HepG2 (cell line): ENCODE measurements around the gene TBCD. TPM values are rescaled to one million over a fixed set of nuclear protein-coding genes. Genes with fewer than 3 reads are reported as not detected.

Experiments
- AGO2 ChIP-seq: fragments of 200-400 bp; formaldehyde crosslinking; optimal IDR thresholded peaks from 2 replicates; pipeline ENCODE3; 2017; ENCODE audit warnings: mild to moderate bottlenecking, low read depth, low read length, moderate library complexity
- AKAP8 ChIP-seq: sonication (generic); formaldehyde crosslinking; IDR thresholded peaks from 2 replicates; pipeline ENCODE4 v1.5.1; 2020; ENCODE audit warnings: mild to moderate bottlenecking, missing genetic modification reagents
- CERS6 ChIP-seq: sonication (generic); formaldehyde crosslinking; IDR thresholded peaks from 2 replicates; pipeline ENCODE4 v1.5.0; 2020; ENCODE audit warnings: missing genetic modification reagents
- DMAP1 ChIP-seq: IDR thresholded peaks from 2 replicates; pipeline ENCODE4 v1.6.1; 2016
- KAT7 ChIP-seq: IDR thresholded peaks from 2 replicates; pipeline ENCODE4 v1.6.1; 2018; ENCODE audit warnings: borderline replicate concordance, missing compliant biosample characterization
- KLF16 ChIP-seq, 2 experiments: sonication (generic) in 1 of 2; formaldehyde crosslinking in 1 of 2; IDR thresholded peaks; 2 replicates each; pipeline versions ENCODE4 v1.6.1 to v1.8.0; 2016 to 2023; ENCODE audit warnings: missing genetic modification reagents in 2 of 2, missing compliant biosample characterization in 1 of 2
- MAX ChIP-seq: IDR thresholded peaks from 2 replicates; pipeline ENCODE4 v1.6.1; 2012; ENCODE audit warnings: inconsistent platforms
- MYNN ChIP-seq: sonication (generic); formaldehyde crosslinking; IDR thresholded peaks from 2 replicates; pipeline ENCODE4 v1.4.0; 2020; ENCODE audit warnings: mild to moderate bottlenecking, low read depth, missing genetic modification reagents
- NFE2 ChIP-seq: sonication (generic); formaldehyde crosslinking; IDR thresholded peaks from 2 replicates; pipeline ENCODE4 v1.4.0; 2020; ENCODE audit warnings: missing genetic modification reagents
- NFYC ChIP-seq: IDR thresholded peaks from 2 replicates; pipeline ENCODE4 v1.6.1; 2016; ENCODE audit warnings: missing genetic modification reagents, missing compliant biosample characterization
- PATZ1 ChIP-seq: sonication (generic); formaldehyde crosslinking; IDR thresholded peaks from 2 replicates; pipeline ENCODE4 v1.4.0; 2020; ENCODE audit warnings: missing genetic modification reagents
- ZFP1 ChIP-seq: IDR thresholded peaks from 2 replicates; pipeline ENCODE4 v1.6.1; 2016
- ZFP41 ChIP-seq: sonication (generic); formaldehyde crosslinking; IDR thresholded peaks from 2 replicates; pipeline ENCODE4 v1.4.0; 2020; ENCODE audit warnings: mild to moderate bottlenecking, missing genetic modification reagents, borderline replicate concordance
- ZMYM3 ChIP-seq: sonication (generic); formaldehyde crosslinking; IDR thresholded peaks from 2 replicates; pipeline ENCODE4 v1.5.1; 2020; ENCODE audit warnings: mild to moderate bottlenecking, missing genetic modification reagents
- ZNF232 ChIP-seq: sonication (generic); formaldehyde crosslinking; IDR thresholded peaks from 2 replicates; pipeline ENCODE4 v1.4.0; 2020; ENCODE audit warnings: missing genetic modification reagents, borderline replicate concordance
- ZNF3 ChIP-seq: IDR thresholded peaks from 2 replicates; pipeline ENCODE4 v1.7.0; 2017; ENCODE audit warnings: inconsistent platforms
- ZNF430 ChIP-seq: sonication (generic); formaldehyde crosslinking; IDR thresholded peaks from 2 replicates; pipeline ENCODE4 v1.9.0; 2021; ENCODE audit warnings: mild to moderate bottlenecking, missing genetic modification reagents
- ZNF558 ChIP-seq: sonication (generic); formaldehyde crosslinking; IDR thresholded peaks from 2 replicates; pipeline ENCODE4 v1.9.0; 2022; ENCODE audit warnings: mild to moderate bottlenecking, missing genetic modification reagents, borderline replicate concordance
- ZNF776 ChIP-seq: sonication (generic); formaldehyde crosslinking; IDR thresholded peaks from 2 replicates; pipeline ENCODE4 v1.4.0; 2020; ENCODE audit warnings: mild to moderate bottlenecking, missing genetic modification reagents
- polyA plus RNA-seq, 8 experiments: library from polyadenylated mRNA; depleted of rRNA in 3 of 8; stranded (reverse) in 7 of 8; unstranded in 1 of 8; fragments of >200 nt; fragmentation: Illumina TruSeq in 4 of 8; extraction: Trizol in 4 of 8; gene quantifications; 2 replicates each; pipeline versions ENCODE4 v1.2.1 to v1.2.3, GENCODE V29; 2011 to 2016; ENCODE audit warnings: low read depth in 4 of 8, missing spikeins in 1 of 8, mixed read lengths in 1 of 8; ENCODE audit not compliant: insufficient read depth in 1 of 8
- total RNA-seq, 5 experiments: library from RNA; depleted of rRNA; stranded (reverse); fragments of >200 nt; fragmentation: Illumina TruSeq; extraction: Trizol; gene quantifications; 2 replicates each; pipeline ENCODE4 v1.2.3, GENCODE V29; 2016; ENCODE audit warnings: low read depth in 1 of 5
- TF ChIP-seq, protein P1 (sequence below): sonication (generic); formaldehyde crosslinking; IDR thresholded peaks from 2 replicates; pipeline ENCODE4 v1.8.0; 2022; ENCODE audit warnings: low read depth, missing genetic modification reagents
- TF ChIP-seq, protein P2 (sequence below): sonication (generic); formaldehyde crosslinking; IDR thresholded peaks from 2 replicates; pipeline ENCODE4 v1.4.0; 2020; ENCODE audit warnings: missing genetic modification reagents, borderline replicate concordance

Gene TBCD
- total and polyA plus RNA-seq, 2 of the 13 experiments (the other 11 are each of a cell fraction or from before 2014, with no cell fraction given), result 33.9 to 54.8 TPM

DNA sequence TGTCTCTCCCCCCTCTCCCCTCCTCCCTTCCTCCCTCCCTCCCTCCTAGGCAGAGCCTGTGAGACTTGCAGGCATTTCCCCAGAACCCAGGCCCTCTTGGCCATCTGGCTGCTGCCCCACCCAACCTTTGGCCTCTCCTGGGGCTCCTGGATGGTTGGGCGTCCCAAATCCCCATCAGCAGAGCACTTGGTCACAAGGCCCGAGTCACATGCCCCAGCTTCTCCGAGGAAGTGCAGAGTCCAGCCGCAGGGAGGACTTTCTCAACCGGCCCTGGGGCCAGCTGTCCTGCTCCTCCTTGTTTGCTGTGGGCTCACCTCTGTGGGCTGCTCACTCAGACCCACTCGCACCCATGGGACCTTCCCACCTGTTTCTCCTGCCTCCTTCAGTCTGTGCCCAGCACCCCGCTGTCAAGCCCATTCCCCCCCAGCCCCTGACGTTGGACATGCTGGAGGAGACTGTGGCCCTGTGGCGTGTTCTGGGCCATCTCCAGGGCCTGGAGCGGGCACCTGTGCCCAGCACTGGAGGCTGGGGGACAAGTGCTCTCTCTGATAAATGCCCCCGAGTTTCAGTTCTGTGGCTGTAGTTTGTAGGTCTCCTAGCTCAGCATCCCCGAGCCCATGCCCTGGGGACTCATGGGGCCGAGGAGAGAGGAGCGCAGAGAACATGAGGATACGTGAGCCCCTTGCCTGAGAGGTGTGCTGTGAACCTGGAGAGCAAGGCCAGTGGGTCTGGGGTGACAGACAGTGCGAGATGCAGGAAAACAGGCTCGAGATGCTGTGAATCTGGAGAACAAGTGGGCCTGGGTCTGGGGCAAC, 130.2 kb downstream of the TBCD start (continued):
- TF ChIP-seq, protein P1, sequence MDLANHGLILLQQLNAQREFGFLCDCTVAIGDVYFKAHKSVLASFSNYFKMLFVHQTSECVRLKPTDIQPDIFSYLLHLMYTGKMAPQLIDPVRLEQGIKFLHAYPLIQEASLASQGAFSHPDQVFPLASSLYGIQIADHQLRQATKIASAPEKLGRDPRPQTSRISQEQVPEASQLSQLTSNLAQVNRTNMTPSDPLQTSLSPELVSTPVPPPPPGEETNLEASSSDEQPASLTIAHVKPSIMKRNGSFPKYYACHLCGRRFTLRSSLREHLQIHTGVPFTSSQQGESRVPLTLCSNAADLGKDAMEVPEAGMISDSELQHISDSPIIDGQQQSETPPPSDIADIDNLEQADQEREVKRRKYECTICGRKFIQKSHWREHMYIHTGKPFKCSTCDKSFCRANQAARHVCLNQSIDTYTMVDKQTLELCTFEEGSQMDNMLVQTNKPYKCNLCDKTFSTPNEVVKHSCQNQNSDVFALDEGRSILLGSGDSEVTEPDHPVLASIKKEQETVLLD (CRISPR knock-in tag), result no peak
- TF ChIP-seq, protein P2, sequence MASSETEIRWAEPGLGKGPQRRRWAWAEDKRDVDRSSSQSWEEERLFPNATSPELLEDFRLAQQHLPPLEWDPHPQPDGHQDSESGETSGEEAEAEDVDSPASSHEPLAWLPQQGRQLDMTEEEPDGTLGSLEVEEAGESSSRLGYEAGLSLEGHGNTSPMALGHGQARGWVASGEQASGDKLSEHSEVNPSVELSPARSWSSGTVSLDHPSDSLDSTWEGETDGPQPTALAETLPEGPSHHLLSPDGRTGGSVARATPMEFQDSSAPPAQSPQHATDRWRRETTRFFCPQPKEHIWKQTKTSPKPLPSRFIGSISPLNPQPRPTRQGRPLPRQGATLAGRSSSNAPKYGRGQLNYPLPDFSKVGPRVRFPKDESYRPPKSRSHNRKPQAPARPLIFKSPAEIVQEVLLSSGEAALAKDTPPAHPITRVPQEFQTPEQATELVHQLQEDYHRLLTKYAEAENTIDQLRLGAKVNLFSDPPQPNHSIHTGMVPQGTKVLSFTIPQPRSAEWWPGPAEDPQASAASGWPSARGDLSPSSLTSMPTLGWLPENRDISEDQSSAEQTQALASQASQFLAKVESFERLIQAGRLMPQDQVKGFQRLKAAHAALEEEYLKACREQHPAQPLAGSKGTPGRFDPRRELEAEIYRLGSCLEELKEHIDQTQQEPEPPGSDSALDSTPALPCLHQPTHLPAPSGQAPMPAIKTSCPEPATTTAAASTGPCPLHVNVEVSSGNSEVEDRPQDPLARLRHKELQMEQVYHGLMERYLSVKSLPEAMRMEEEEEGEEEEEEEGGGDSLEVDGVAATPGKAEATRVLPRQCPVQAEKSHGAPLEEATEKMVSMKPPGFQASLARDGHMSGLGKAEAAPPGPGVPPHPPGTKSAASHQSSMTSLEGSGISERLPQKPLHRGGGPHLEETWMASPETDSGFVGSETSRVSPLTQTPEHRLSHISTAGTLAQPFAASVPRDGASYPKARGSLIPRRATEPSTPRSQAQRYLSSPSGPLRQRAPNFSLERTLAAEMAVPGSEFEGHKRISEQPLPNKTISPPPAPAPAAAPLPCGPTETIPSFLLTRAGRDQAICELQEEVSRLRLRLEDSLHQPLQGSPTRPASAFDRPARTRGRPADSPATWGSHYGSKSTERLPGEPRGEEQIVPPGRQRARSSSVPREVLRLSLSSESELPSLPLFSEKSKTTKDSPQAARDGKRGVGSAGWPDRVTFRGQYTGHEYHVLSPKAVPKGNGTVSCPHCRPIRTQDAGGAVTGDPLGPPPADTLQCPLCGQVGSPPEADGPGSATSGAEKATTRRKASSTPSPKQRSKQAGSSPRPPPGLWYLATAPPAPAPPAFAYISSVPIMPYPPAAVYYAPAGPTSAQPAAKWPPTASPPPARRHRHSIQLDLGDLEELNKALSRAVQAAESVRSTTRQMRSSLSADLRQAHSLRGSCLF, result no peak
- TF ChIP-seq ZFP41 (no peak), MAX (peak; percentile 87), KAT7 (CRISPR knock-in tag) (0 out of 2 replicates have a peak, but pooled peaks have one; percentile 27), ZNF3 (no peak), ZNF776 (peak; percentile 51; the same call in 1 of the 2 replicates), CERS6 (CRISPR knock-in tag) (no peak), ZFP1 (CRISPR knock-in tag) (0 out of 2 replicates have a peak, but pooled peaks have one; percentile 42), NFE2 (CRISPR knock-in tag) (no peak), PATZ1 (peak; percentile 74), MYNN (CRISPR knock-in tag) (no peak), AGO2 (peak; percentile 22), ZNF232 (CRISPR knock-in tag) (no peak), ZNF430 (CRISPR knock-in tag) (no peak), NFYC (CRISPR knock-in tag) (no peak), DMAP1 (CRISPR knock-in tag) (0 out of 2 replicates have a peak, but pooled peaks have one; percentile 71), KLF16 (CRISPR knock-in tag; IDR thresholded peaks at IDR 0.05) (0 out of 4 replicates have a peak, but pooled peaks of 1 of the 2 experiments have one; percentile 44), ZMYM3 (CRISPR knock-in tag) (no peak), AKAP8 (CRISPR knock-in tag) (no peak), ZNF558 (CRISPR knock-in tag) (no peak)
